Keratinocyte (primary cell): ENCODE results near the gene BCAS3.
"Not testable (repeated sequence)": the region's sequence is repeated elsewhere in the genome, so short reads cannot be mapped to it uniquely, and the experiment has no call there.

Experiments used
- CTCF ChIP-seq, 3 experiments: IDR thresholded peaks in 1 of 3; conservative IDR thresholded peaks in 1 of 3; optimal IDR thresholded peaks in 1 of 3; 2 replicates in 2 of 3; 3 replicates in 1 of 3; pipeline versions ENCODE3 to v1.5.1; 2011; ENCODE audit warnings: low read length in 3 of 3, mild to moderate bottlenecking in 3 of 3, moderate library complexity in 2 of 3, control low read depth in 1 of 3, inconsistent platforms in 1 of 3; ENCODE audit not compliant: insufficient read depth in 2 of 3; ENCODE audit errors: extremely low read depth in 1 of 3
- EZH2 ChIP-seq: IDR thresholded peaks from one replicate; pipeline ENCODE4 v1.6.1; 2012; ENCODE audit warnings: inconsistent platforms, mild to moderate bottlenecking, low read length, moderate library complexity

GRCh38 chr17:61042348-61042747 is 364.7 kb downstream of the BCAS3 start:
- TF ChIP-seq CTCF (optimal IDR thresholded peaks at IDR 0.05 in 1 of 3, IDR thresholded peaks at IDR 0.05 in 1 of 3, conservative IDR thresholded peaks at IDR 0.05 in 1 of 3; ENCODE audit: extremely low read depth in 1 of 3, insufficient read depth in 2 of 3, low read length in 3 of 3); EZH2: not testable (repeated sequence)
